SK-N-MC (cell line): Measurements from ENCODE around the gene CTBP2.

Source experiments
- DNase-seq: peaks from one replicate; pipeline ENCODE4 v3.0.0-alpha.2; 2011; ENCODE audit warnings: low read depth, low spot score
- H3K27ac ChIP-seq: fragments of 200-600 bp; sonication (generic); 2 replicates; pipeline ENCODE4 v1.5.1; 2016; ENCODE audit warnings: mixed run types
- H3K36me3 ChIP-seq: fragments of 200-600 bp; sonication (generic); 2 replicates; pipeline ENCODE4 v1.6.1; 2017; ENCODE audit warnings: antibody characterized with exemption, low read length, mixed read lengths; ENCODE audit not compliant: insufficient read depth
- H3K4me3 ChIP-seq: fragments of 200-600 bp; sonication (generic); 2 replicates; pipeline ENCODE4 v1.5.1; 2016
- H3K9ac ChIP-seq: fragments of 200-600 bp; sonication (generic); 2 replicates; pipeline ENCODE4 v1.8.0; 2017; ENCODE audit warnings: mixed run types, mixed read lengths; ENCODE audit not compliant: insufficient read length
- H3K9me3 ChIP-seq: fragments of 200-600 bp; sonication (generic); 2 replicates; pipeline ENCODE4 v1.6.1; 2017; ENCODE audit warnings: low read depth, mild to moderate bottlenecking, antibody characterized with exemption, low read length, moderate library complexity, mixed read lengths
- EZH2 ChIP-seq: fragments of 200-600 bp; sonication (generic); IDR thresholded peaks from one replicate; pipeline ENCODE4 v1.6.1; 2017; ENCODE audit warnings: antibody characterized with exemption
- FOXP2 ChIP-seq: optimal IDR thresholded peaks from 2 replicates; pipeline ENCODE3; 2011; ENCODE audit warnings: mild to moderate bottlenecking, moderate library complexity; ENCODE audit not compliant: insufficient read depth; ENCODE audit errors: extremely low read length, control extremely low read depth
- POLR2AphosphoS5 ChIP-seq: IDR thresholded peaks from 2 replicates; pipeline ENCODE4 v1.6.1; 2012; ENCODE audit warnings: mild to moderate bottlenecking, low read depth, low read length, borderline replicate concordance

CTBP2 gene

GRCh38 chr10:125125951-125126735, 34.2 kb downstream of the CTBP2 start:
- H3K27ac ChIP-seq = no peak overlapping the region
- TF ChIP-seq EZH2 (no peak), FOXP2 (no peak), POLR2AphosphoS5 (no peak)
- H3K9me3 ChIP-seq = no peaks in the 10 kb centered on the region
- no peak for DNase-seq
- H3K36me3 ChIP-seq = no peaks in the 10 kb centered on the region; the same call in 1 of the 2 replicates
- no peak overlapping the region for H3K4me3 ChIP-seq
- H3K9ac ChIP-seq = no peak overlapping the region

- Histone ChIP-seq H3K36me3 (no peaks in the 10 kb centered on the region; the same call in 1 of the 2 replicates), H3K4me3 (no peak overlapping the region), H3K9ac (no peak overlapping the region), H3K27ac (no peak overlapping the region), H3K9me3 (no peaks in the 10 kb centered on the region)
- no peak for TF ChIP-seq POLR2AphosphoS5
- no peak for TF ChIP-seq EZH2
- TF ChIP-seq FOXP2 = no peak
- DNase-seq = no peak
These were observed 35.5 kb downstream of the CTBP2 start for GRCh38 chr10:125124907-125125306.

GRCh38 chr10:125124115-125124487, 36.3 kb downstream of the CTBP2 start:
- Histone ChIP-seq H3K9ac (no peak overlapping the region), H3K9me3 (no peaks in the 10 kb centered on the region)

GRCh38 chr10:125123476-125124114, 36.8 kb downstream of the CTBP2 start:
- no peak for DNase-seq
- Histone ChIP-seq H3K27ac (no peak overlapping the region), H3K9me3 (no peaks in the 10 kb centered on the region), H3K9ac (no peak overlapping the region), H3K36me3 (no peaks in the 10 kb centered on the region), H3K4me3 (no peak overlapping the region)
- no peak for TF ChIP-seq EZH2
- no peak for TF ChIP-seq POLR2AphosphoS5
- TF ChIP-seq FOXP2 = no peak

More at GRCh38 chr10:125124115-125124487, 36.3 kb downstream of the CTBP2 start:
- Histone ChIP-seq H3K27ac (no peak overlapping the region), H3K36me3 (no peaks in the 10 kb centered on the region), H3K4me3 (no peak overlapping the region)
- TF ChIP-seq POLR2AphosphoS5 (no peak), FOXP2 (no peak), EZH2 (no peak)
- DNase-seq = no peak

- H3K36me3 ChIP-seq = no peaks in the 10 kb centered on the region
- DNase-seq = no peak
- no peak for TF ChIP-seq POLR2AphosphoS5
- no peak for TF ChIP-seq FOXP2
- no peak for TF ChIP-seq EZH2
- no peak overlapping the region for H3K4me3 ChIP-seq
- no peaks in the 10 kb centered on the region for H3K9me3 ChIP-seq
- H3K27ac ChIP-seq = no peak overlapping the region
- no peak overlapping the region for H3K9ac ChIP-seq
These were observed 37.8 kb downstream of the CTBP2 start for GRCh38 chr10:125122566-125122965.

- Histone ChIP-seq H3K27ac (no peak overlapping the region), H3K9ac (no peak overlapping the region), H3K4me3 (no peak overlapping the region), H3K9me3 (no peaks in the 10 kb centered on the region), H3K36me3 (no peaks in the 10 kb centered on the region)
- DNase-seq = no peak
- TF ChIP-seq FOXP2 (no peak), EZH2 (no peak), POLR2AphosphoS5 (no peak)
These were observed 39.4 kb downstream of the CTBP2 start for GRCh38 chr10:125121003-125121402.

- DNase-seq = no peak
- no peak overlapping the region for H3K27ac ChIP-seq
- no peaks in the 10 kb centered on the region for H3K9me3 ChIP-seq
- H3K36me3 ChIP-seq = no peaks in the 10 kb centered on the region
- H3K9ac ChIP-seq = no peak overlapping the region
- no peak overlapping the region for H3K4me3 ChIP-seq
- TF ChIP-seq POLR2AphosphoS5 (no peak), FOXP2 (no peak), EZH2 (no peak)
These were observed 40.2 kb downstream of the CTBP2 start for GRCh38 chr10:125120053-125120710.

GRCh38 chr10:125118701-125119100, 41.7 kb downstream of the CTBP2 start:
- no peaks in the 10 kb centered on the region for H3K9me3 ChIP-seq
- no peak for TF ChIP-seq POLR2AphosphoS5
- TF ChIP-seq FOXP2 = no peak
- TF ChIP-seq EZH2 = no peak
- DNase-seq = no peak
- no peak overlapping the region for H3K27ac ChIP-seq
- H3K4me3 ChIP-seq = no peak overlapping the region
- no peak overlapping the region for H3K9ac ChIP-seq
- H3K36me3 ChIP-seq = no peaks in the 10 kb centered on the region
